ENCODE data around the gene ZFP30. TPM values are rescaled to one million over a fixed set of nuclear protein-coding genes. Genes with fewer than 3 reads are reported as not detected.
A peak's percentile ranks its signal among the peaks of the same experiment; 100 is the strongest.

ZFP30 gene
- total RNA-seq, 4 donors from 2014 or later, result 1.2 to 6.2 (median 3.4) TPM

DNA sequence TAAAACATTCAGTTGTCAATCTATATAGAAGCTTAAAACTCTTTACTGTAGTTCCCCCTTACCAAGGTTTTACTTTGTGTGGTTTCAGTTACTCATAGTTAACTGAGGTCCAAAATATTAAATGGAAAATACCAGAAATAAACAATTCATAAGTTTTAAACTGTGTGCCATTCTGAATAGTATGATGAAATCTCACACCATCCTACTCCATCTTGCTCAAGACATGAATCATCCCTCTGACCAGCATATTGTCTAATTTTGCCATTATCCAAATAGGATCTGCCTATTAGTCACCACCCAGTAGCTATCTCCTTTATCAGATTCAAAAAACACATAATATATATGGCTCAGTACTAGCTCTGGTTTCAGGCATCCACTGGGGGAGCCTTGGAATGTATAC, 83.1 kb downstream of the ZFP30 start:
- ATAC-seq (no peak), DNase-seq (no peak)
- Histone ChIP-seq H3K27me3 (no peaks in the 10 kb centered on the region), H3K4me3 (no peak overlapping the region), H3K36me3 (peaks cover 3 to 42% of the 10 kb centered on the region in 2 donors), H3K9me3 (peaks cover 23 to 48% (median 45%) of the 10 kb centered on the region in 3 donors), H3K27ac (no peak overlapping the region), H3K4me1 (no peaks in the 10 kb centered on the region)
- intact Hi-C loops (cut with DNase I; ENCODE audit: low total_unique reads) (no loop called here), in situ Hi-C loops (cut with MboI; ENCODE audit: low sequenced_read_pairs in 4 of 4) (no loop called here)
- TF ChIP-seq POLR2A (IDR thresholded peaks at IDR 0.05), result no peak
- TF ChIP-seq, protein P1, sequence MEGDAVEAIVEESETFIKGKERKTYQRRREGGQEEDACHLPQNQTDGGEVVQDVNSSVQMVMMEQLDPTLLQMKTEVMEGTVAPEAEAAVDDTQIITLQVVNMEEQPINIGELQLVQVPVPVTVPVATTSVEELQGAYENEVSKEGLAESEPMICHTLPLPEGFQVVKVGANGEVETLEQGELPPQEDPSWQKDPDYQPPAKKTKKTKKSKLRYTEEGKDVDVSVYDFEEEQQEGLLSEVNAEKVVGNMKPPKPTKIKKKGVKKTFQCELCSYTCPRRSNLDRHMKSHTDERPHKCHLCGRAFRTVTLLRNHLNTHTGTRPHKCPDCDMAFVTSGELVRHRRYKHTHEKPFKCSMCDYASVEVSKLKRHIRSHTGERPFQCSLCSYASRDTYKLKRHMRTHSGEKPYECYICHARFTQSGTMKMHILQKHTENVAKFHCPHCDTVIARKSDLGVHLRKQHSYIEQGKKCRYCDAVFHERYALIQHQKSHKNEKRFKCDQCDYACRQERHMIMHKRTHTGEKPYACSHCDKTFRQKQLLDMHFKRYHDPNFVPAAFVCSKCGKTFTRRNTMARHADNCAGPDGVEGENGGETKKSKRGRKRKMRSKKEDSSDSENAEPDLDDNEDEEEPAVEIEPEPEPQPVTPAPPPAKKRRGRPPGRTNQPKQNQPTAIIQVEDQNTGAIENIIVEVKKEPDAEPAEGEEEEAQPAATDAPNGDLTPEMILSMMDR (IDR thresholded peaks at IDR 0.05 in 4 of 5, conservative IDR thresholded peaks at IDR 0.05 in 1 of 5), result no peak

DNA sequence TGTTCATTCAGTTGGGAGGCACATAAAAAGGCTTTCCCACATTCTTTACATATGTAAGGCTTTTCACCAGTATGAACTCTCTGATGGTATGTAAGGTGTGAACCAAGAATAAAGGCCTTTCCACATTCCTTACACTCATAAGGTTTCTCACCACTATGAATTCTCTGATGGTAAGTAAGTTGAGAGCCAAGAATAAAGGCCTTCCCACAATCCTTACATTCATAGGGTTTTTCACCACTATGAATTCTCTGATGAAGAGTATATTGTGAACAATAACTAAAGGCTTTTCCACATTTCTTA, 89.9 kb downstream of the ZFP30 start:
- Histone ChIP-seq H3K9me3 (peaks cover 49 to 98% (median 84%) of the 10 kb centered on the region in 3 donors), H3K4me1 (no peaks in the 10 kb centered on the region), H3K4me3 (peak overlapping the region in 1 of 4 donors; percentile 22), H3K36me3 (peaks cover 9 to 97% of the 10 kb centered on the region in 2 donors), H3K27me3 (no peaks in the 10 kb centered on the region), H3K27ac (no peak overlapping the region)
- DNase-seq (no peak), ATAC-seq (no peak)
- intact Hi-C loops (cut with DNase I; ENCODE audit: low total_unique reads), result no loop called here
- TF ChIP-seq, protein P1 (IDR thresholded peaks at IDR 0.05 in 4 of 5, conservative IDR thresholded peaks at IDR 0.05 in 1 of 5), result no peak
- no peak for TF ChIP-seq POLR2A (IDR thresholded peaks at IDR 0.05)
- in situ Hi-C loops (cut with MboI; ENCODE audit: low sequenced_read_pairs in 4 of 4), result no loop called here

DNA sequence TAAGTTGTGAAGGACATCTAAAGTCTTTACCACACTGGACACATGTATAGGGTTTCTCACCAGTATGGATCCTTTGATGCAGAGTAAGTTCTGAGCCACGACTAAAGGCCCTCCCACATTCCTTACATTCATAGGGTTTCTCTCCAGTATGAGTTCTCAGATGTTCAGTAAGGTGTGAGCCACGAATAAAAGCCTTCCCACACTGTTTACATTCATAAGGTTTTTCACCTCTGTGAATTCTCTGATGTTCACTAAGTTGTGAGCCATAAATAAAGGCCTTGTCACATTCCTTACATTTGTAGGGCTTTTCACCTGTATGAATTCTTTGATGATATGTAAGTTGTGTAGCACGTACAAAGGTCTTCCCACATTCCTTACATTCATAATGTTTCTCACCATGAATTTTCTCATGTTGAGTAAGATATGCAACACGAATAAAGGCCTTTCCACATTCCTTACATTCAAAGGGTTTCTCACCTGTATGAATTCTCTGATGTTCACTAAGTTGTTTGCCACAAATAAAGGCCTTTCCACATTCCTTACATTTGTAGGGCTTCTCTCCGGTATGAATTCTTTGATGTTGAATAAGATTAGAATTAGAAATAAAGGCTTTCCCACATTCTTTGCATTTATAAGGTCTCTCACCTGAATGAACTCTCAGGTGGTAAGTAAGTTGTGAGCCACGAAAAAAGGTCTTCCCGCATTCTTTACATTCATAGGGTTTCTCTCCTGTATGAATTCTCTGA, 90.5 kb downstream of the ZFP30 start:
- in situ Hi-C loops (cut with MboI; ENCODE audit: low sequenced_read_pairs in 4 of 4), result no loop called here
- H3K27me3 ChIP-seq, result no peaks in the 10 kb centered on the region
- peaks cover 9 to 96% of the 10 kb centered on the region in 2 donors for H3K36me3 ChIP-seq
- H3K27ac ChIP-seq, result no peak overlapping the region
- H3K4me3 ChIP-seq, result peak overlapping the region in 2 of 4 donors; percentile 5 to 27
- peaks cover 49 to 98% (median 82%) of the 10 kb centered on the region in 3 donors for H3K9me3 ChIP-seq
- DNase-seq (no peak), ATAC-seq (no peak)
- intact Hi-C loops (cut with DNase I; ENCODE audit: low total_unique reads), result no loop called here
- no peaks in the 10 kb centered on the region for H3K4me1 ChIP-seq
- no peak for TF ChIP-seq POLR2A (IDR thresholded peaks at IDR 0.05)
- TF ChIP-seq, protein P1 (IDR thresholded peaks at IDR 0.05 in 4 of 5, conservative IDR thresholded peaks at IDR 0.05 in 1 of 5), result no peak

Other genes with a start within 250 kb of the ZFP30 start
- 1 to 10 TPM; 3.4 to 9.2 (median 4.4) TPM for gene ZNF569, start 188.0 kb downstream of the ZFP30 start, total RNA-seq
- gene ZNF570, start 186.1 kb downstream of the ZFP30 start, total RNA-seq, result 1 to 10 TPM; 2.3 to 3.5 (median 2.8) TPM
- 1 to 10 TPM in 2 of 4 donors, under 1 TPM in 2; 0.19 to 1.2 (median 0.76) TPM for gene ZNF793, start 148.5 kb downstream of the ZFP30 start, total RNA-seq
- gene ZNF571, start 60.7 kb downstream of the ZFP30 start, total RNA-seq, result 1 to 10 TPM; 1.5 to 2.5 (median 1.8) TPM
- gene ZNF540, start 60.6 kb downstream of the ZFP30 start, total RNA-seq, result 1 to 10 TPM in 3 of 4 donors, under 1 TPM in 1; 0.46 to 1.5 (median 1.3) TPM
- gene ZNF607, start 64.3 kb upstream of the ZFP30 start, total RNA-seq, result 1 to 10 TPM in 3 of 4 donors, under 1 TPM in 1; 0.62 to 2.7 (median 1.5) TPM
- 10 to 100 TPM in 1 of 4 donors, 1 to 10 TPM in 3; 2.6 to 12.8 (median 5.6) TPM for gene ZNF573, start 124.1 kb upstream of the ZFP30 start, total RNA-seq

Data from gastrocnemius medialis (tissue), 4 donors.